ENCODE measurements around the gene CARTPT.

CARTPT gene

DNA sequence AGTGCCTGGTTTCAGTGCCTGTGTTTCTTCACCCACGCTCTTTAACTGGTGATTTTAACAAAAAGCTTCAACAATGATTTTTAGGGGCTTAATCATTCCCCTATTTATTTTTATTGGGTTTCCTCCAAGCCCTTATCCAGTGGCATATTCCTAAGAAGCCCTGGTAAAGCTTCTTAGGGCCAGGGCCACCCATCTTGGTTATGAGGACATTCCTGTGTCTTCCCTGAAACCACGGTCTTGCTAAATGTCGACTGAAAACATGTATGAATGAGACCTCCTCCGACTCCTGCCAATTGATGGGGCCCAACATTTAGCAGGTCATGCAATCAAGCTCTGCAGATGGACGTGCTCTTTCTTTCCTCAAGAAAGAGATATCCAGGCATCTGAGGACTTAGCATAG lies 13.7 kb upstream of the CARTPT start:
- no peaks in the 10 kb centered on the region for H3F3A ChIP-seq (ENCODE audit: low read depth)
- no peak overlapping the region for H2AFZ ChIP-seq (ENCODE audit: low read length)
- no peaks in the 10 kb centered on the region for H3K9me2 ChIP-seq (replicated peaks; ENCODE audit: low read depth, low read length)
- no peaks in the 10 kb centered on the region for H4K20me1 ChIP-seq (ENCODE audit: insufficient read depth, low read length, poor library complexity, severe bottlenecking)
- no peak overlapping the region for H3K9ac ChIP-seq (ENCODE audit: low read depth, low read length, poor library complexity, severe bottlenecking)
- H3K36me3 ChIP-seq (ENCODE audit: insufficient read depth, low read length), result no peaks in the 10 kb centered on the region
- H3K27me3 ChIP-seq (ENCODE audit: insufficient read depth, low read length, poor library complexity, severe bottlenecking), result no peaks in the 10 kb centered on the region
- TF ChIP-seq, protein P1, sequence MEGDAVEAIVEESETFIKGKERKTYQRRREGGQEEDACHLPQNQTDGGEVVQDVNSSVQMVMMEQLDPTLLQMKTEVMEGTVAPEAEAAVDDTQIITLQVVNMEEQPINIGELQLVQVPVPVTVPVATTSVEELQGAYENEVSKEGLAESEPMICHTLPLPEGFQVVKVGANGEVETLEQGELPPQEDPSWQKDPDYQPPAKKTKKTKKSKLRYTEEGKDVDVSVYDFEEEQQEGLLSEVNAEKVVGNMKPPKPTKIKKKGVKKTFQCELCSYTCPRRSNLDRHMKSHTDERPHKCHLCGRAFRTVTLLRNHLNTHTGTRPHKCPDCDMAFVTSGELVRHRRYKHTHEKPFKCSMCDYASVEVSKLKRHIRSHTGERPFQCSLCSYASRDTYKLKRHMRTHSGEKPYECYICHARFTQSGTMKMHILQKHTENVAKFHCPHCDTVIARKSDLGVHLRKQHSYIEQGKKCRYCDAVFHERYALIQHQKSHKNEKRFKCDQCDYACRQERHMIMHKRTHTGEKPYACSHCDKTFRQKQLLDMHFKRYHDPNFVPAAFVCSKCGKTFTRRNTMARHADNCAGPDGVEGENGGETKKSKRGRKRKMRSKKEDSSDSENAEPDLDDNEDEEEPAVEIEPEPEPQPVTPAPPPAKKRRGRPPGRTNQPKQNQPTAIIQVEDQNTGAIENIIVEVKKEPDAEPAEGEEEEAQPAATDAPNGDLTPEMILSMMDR (conservative IDR thresholded peaks at IDR 0.05; ENCODE audit: low read length), result no peak
- TF ChIP-seq EZH2phosphoT487 (IDR thresholded peaks at IDR 0.05; ENCODE audit: borderline replicate concordance), result no peak
- peaks cover 2% of the 10 kb centered on the region for H3K4me1 ChIP-seq (ENCODE audit: insufficient read depth, low read length, poor library complexity, severe bottlenecking)
- H3K79me2 ChIP-seq (ENCODE audit: insufficient read depth, low read length), result no peaks in the 10 kb centered on the region
- H3K9me3 ChIP-seq (ENCODE audit: insufficient read depth, low read depth, low read length), result no peaks in the 10 kb centered on the region
- no peak overlapping the region for H3K4me2 ChIP-seq (ENCODE audit: low read depth, low read length, poor library complexity, severe bottlenecking)
- H3K4me3 ChIP-seq (ENCODE audit: low read length, poor library complexity, severe bottlenecking), result no peak overlapping the region

DNA sequence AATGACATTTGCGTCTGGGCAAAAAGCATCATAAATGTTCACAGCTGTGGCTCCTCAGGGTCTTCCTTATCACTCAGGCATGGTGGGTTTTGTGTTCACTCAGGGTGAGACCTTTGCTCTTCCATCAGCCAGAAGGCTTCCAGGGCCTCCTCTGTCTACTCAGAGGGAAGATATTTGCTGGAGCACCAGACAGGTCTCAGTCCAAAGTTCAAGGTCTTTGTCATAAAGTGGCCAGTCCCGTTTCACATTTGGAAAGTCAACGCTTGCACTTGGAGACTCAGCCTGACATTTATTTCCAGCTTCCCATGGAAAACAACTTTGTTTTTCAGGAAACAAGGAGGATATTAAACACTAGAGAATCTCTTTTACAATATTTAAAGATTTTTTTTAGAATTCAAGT lies 12.2 kb upstream of the CARTPT start:
- TF ChIP-seq, protein P1 (conservative IDR thresholded peaks at IDR 0.05; ENCODE audit: low read length), result no peak
- TF ChIP-seq EZH2phosphoT487 (IDR thresholded peaks at IDR 0.05; ENCODE audit: borderline replicate concordance), result no peak
- Histone ChIP-seq H3K27me3 (ENCODE audit: insufficient read depth, low read length, poor library complexity, severe bottlenecking) (no peaks in the 10 kb centered on the region), H3K4me2 (ENCODE audit: low read depth, low read length, poor library complexity, severe bottlenecking) (no peak overlapping the region), H3K36me3 (ENCODE audit: insufficient read depth, low read length) (no peaks in the 10 kb centered on the region), H3K9me2 (replicated peaks; ENCODE audit: low read depth, low read length) (no peaks in the 10 kb centered on the region), H2AFZ (ENCODE audit: low read length) (no peak overlapping the region), H3K4me3 (ENCODE audit: low read length, poor library complexity, severe bottlenecking) (no peak overlapping the region), H3K9ac (ENCODE audit: low read depth, low read length, poor library complexity, severe bottlenecking) (no peak overlapping the region), H3K79me2 (ENCODE audit: insufficient read depth, low read length) (no peaks in the 10 kb centered on the region), H4K20me1 (ENCODE audit: insufficient read depth, low read length, poor library complexity, severe bottlenecking) (no peaks in the 10 kb centered on the region), H3F3A (ENCODE audit: low read depth) (no peaks in the 10 kb centered on the region), H3K4me1 (ENCODE audit: insufficient read depth, low read length, poor library complexity, severe bottlenecking) (no peaks in the 10 kb centered on the region), H3K9me3 (ENCODE audit: insufficient read depth, low read depth, low read length) (no peaks in the 10 kb centered on the region)

DNA sequence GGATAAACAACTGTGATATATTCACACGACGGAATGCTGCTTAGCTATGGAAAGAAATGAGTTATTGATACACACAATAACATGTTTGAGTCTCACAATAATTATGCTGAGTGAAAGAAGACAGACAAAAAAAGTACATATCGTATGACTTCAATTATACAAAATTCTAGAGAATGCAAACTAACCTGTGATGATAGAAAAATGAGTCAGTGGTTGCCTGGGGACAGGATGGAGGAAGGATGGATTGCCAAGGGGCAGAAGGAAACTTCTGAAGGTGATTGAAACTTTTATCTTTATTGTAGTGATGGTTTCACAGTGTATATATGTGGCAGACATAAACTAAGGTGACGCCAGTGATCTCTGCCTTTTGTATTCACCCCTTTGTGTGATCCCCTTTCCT lies 7.5 kb upstream of the CARTPT start:
- H3K9ac ChIP-seq (ENCODE audit: low read depth, low read length, poor library complexity, severe bottlenecking), result no peak overlapping the region
- no peaks in the 10 kb centered on the region for H3F3A ChIP-seq (ENCODE audit: low read depth)
- no peaks in the 10 kb centered on the region for H3K79me2 ChIP-seq (ENCODE audit: insufficient read depth, low read length)
- H2AFZ ChIP-seq (ENCODE audit: low read length), result no peak overlapping the region
- TF ChIP-seq, protein P1 (conservative IDR thresholded peaks at IDR 0.05; ENCODE audit: low read length), result no peak
- TF ChIP-seq EZH2phosphoT487 (IDR thresholded peaks at IDR 0.05; ENCODE audit: borderline replicate concordance), result no peak
- H3K4me2 ChIP-seq (ENCODE audit: low read depth, low read length, poor library complexity, severe bottlenecking), result no peak overlapping the region
- no peaks in the 10 kb centered on the region for H3K9me2 ChIP-seq (replicated peaks; ENCODE audit: low read depth, low read length)
- H3K4me1 ChIP-seq (ENCODE audit: insufficient read depth, low read length, poor library complexity, severe bottlenecking), result no peaks in the 10 kb centered on the region
- H3K36me3 ChIP-seq (ENCODE audit: insufficient read depth, low read length), result no peaks in the 10 kb centered on the region
- no peak overlapping the region for H3K4me3 ChIP-seq (ENCODE audit: low read length, poor library complexity, severe bottlenecking)
- H4K20me1 ChIP-seq (ENCODE audit: insufficient read depth, low read length, poor library complexity, severe bottlenecking), result no peaks in the 10 kb centered on the region
- H3K9me3 ChIP-seq (ENCODE audit: insufficient read depth, low read depth, low read length), result no peaks in the 10 kb centered on the region
- H3K27me3 ChIP-seq (ENCODE audit: insufficient read depth, low read length, poor library complexity, severe bottlenecking), result peaks cover 8% of the 10 kb centered on the region

Data from Loucy (cell line).